HEK293 (cell line): Measurements from ENCODE around the gene TST.

Experiments used
- CTCF ChIA-PET: fragments of 350-600 bp; formaldehyde crosslinking; extraction: SDS; loops from one replicate; lab custom pipeline; 2021; ENCODE audit warnings: antibody characterized with exemption; lab: Yijun Ruan, JAX
- POLR2A ChIA-PET: fragments of 300-600 bp; formaldehyde crosslinking; extraction: SDS; loops from one replicate; lab custom pipeline; 2020; ENCODE audit warnings: antibody characterized with exemption, inconsistent platforms; lab: Yijun Ruan, JAX
- H3K27ac ChIP-seq: fragments of 200-500 bp; sonication (Bioruptor generic); 2 replicates; pipeline ENCODE4 v1.5.1; 2014; ENCODE audit warnings: low read depth, low read length, control low read depth, inconsistent platforms; ENCODE audit errors: extremely low read depth
- H3K36me3 ChIP-seq, 2 experiments: fragments of 200-500 bp in 1 of 2; sonication (Bioruptor generic) in 1 of 2; 1 replicate in 1 of 2; 2 replicates in 1 of 2; pipeline ENCODE4 v1.5.1; 2014 to 2017; ENCODE audit warnings: inconsistent platforms in 2 of 2, low read length in 2 of 2; ENCODE audit not compliant: control insufficient read depth in 2 of 2, insufficient read depth in 1 of 2
- H3K4me1 ChIP-seq: fragments of 200-500 bp; sonication (Bioruptor generic); 2 replicates; pipeline ENCODE4 v1.5.1; 2014; ENCODE audit warnings: mild to moderate bottlenecking, low read length, inconsistent platforms; ENCODE audit not compliant: control insufficient read depth, insufficient read depth
- H3K4me3 ChIP-seq: 2 replicates; pipeline ENCODE4 v1.5.1; 2011; ENCODE audit warnings: low read depth, mild to moderate bottlenecking, control low read depth, low read length, moderate library complexity
- H3K9me3 ChIP-seq: fragments of 200-500 bp; sonication (Bioruptor generic); 2 replicates; pipeline ENCODE4 v1.5.1; 2014; ENCODE audit warnings: low read depth, low read length, inconsistent platforms; ENCODE audit not compliant: control insufficient read depth, insufficient read depth
- IKZF3 ChIP-seq: fragments of 450-650 bp; IDR thresholded peaks from 2 replicates; pipeline ENCODE4 v1.5.0; 2018; ENCODE audit warnings: missing biosample characterization, mild to moderate bottlenecking, missing genetic modification characterization, moderate library complexity
- KLF10 ChIP-seq: fragments of 450-650 bp; IDR thresholded peaks from 2 replicates; pipeline ENCODE4 v1.5.1; 2018; ENCODE audit warnings: missing biosample characterization, mild to moderate bottlenecking, missing genetic modification characterization
- MEIS1 ChIP-seq: sonication (generic); formaldehyde crosslinking; IDR thresholded peaks from 2 replicates; pipeline ENCODE4 v1.8.1; 2022; ENCODE audit warnings: missing genetic modification reagents, mild to moderate bottlenecking, borderline replicate concordance
- REPIN1 ChIP-seq: fragments of 450-650 bp; formaldehyde crosslinking; IDR thresholded peaks from 2 replicates; pipeline ENCODE4 v1.5.1; 2017; ENCODE audit warnings: missing biosample characterization, missing genetic modification characterization, low read depth
- SCRT1 ChIP-seq: fragments of 450-650 bp; formaldehyde crosslinking; IDR thresholded peaks from 2 replicates; pipeline ENCODE4 v1.5.1; 2016; ENCODE audit warnings: missing biosample characterization, missing genetic modification characterization, borderline replicate concordance
- SCRT2 ChIP-seq: fragments of 450-650 bp; formaldehyde crosslinking; IDR thresholded peaks from 2 replicates; pipeline ENCODE4 v1.5.1; 2016; ENCODE audit warnings: missing biosample characterization, missing genetic modification characterization
- SETDB1 ChIP-seq: IDR thresholded peaks from one replicate; pipeline ENCODE4 v1.6.1; 2017; ENCODE audit warnings: mild to moderate bottlenecking, low read length, moderate library complexity, mixed read lengths; ENCODE audit not compliant: insufficient read length
- ZNF175 ChIP-seq: fragments of 450-650 bp; formaldehyde crosslinking; IDR thresholded peaks from 2 replicates; pipeline ENCODE4 v1.5.1; 2016; ENCODE audit warnings: missing biosample characterization, missing genetic modification characterization
- ZNF214 ChIP-seq: fragments of 450-650 bp; formaldehyde crosslinking; IDR thresholded peaks from 2 replicates; pipeline ENCODE4 v1.5.1; 2017; ENCODE audit warnings: missing biosample characterization, mild to moderate bottlenecking, missing genetic modification characterization, borderline replicate concordance
- ZNF248 ChIP-seq: fragments of 450-650 bp; formaldehyde crosslinking; IDR thresholded peaks from 2 replicates; pipeline ENCODE4 v1.5.1; 2017; ENCODE audit warnings: missing biosample characterization, missing genetic modification characterization
- ZNF274 ChIP-seq, 2 experiments: fragments of 200-500 bp in 1 of 2; fragments of 450-650 bp in 1 of 2; sonication (Bioruptor generic) in 1 of 2; formaldehyde crosslinking in 1 of 2; IDR thresholded peaks; 2 replicates each; pipeline versions ENCODE4 v1.5.1 to v1.6.1; 2014 to 2016; ENCODE audit warnings: borderline replicate concordance in 1 of 2, inconsistent platforms in 1 of 2, low read length in 1 of 2, missing biosample characterization in 1 of 2, missing genetic modification characterization in 1 of 2
- ZNF302 ChIP-seq: fragments of 450-650 bp; formaldehyde crosslinking; IDR thresholded peaks from 2 replicates; pipeline ENCODE4 v1.5.1; 2016; ENCODE audit warnings: missing biosample characterization, missing genetic modification characterization, low read depth
- ZNF391 ChIP-seq: fragments of 450-650 bp; formaldehyde crosslinking; IDR thresholded peaks from 2 replicates; pipeline ENCODE4 v1.5.1; 2016; ENCODE audit warnings: low read depth, missing biosample characterization, missing genetic modification characterization, borderline replicate concordance
- ZNF394 ChIP-seq: fragments of 450-650 bp; formaldehyde crosslinking; IDR thresholded peaks from 2 replicates; pipeline ENCODE4 v1.5.1; 2016; ENCODE audit warnings: missing biosample characterization, missing genetic modification characterization, mild to moderate bottlenecking, moderate library complexity, borderline replicate concordance
- ZNF426 ChIP-seq: fragments of 450-650 bp; formaldehyde crosslinking; IDR thresholded peaks from 2 replicates; pipeline ENCODE4 v1.5.1; 2017; ENCODE audit warnings: missing biosample characterization, missing genetic modification characterization, mild to moderate bottlenecking, inconsistent platforms, moderate library complexity
- ZNF664 ChIP-seq: fragments of 450-650 bp; formaldehyde crosslinking; IDR thresholded peaks from 2 replicates; pipeline ENCODE4 v1.5.1; 2016; ENCODE audit warnings: missing biosample characterization, missing genetic modification characterization
- ZNF677 ChIP-seq: fragments of 450-650 bp; IDR thresholded peaks from 2 replicates; pipeline ENCODE4 v1.5.0; 2018; ENCODE audit warnings: missing biosample characterization, mild to moderate bottlenecking, missing genetic modification characterization, moderate library complexity
- ZNF777 ChIP-seq: fragments of 450-650 bp; formaldehyde crosslinking; IDR thresholded peaks from 2 replicates; pipeline ENCODE4 v1.5.1; 2017; ENCODE audit warnings: missing biosample characterization, missing genetic modification characterization, borderline replicate concordance
- ZNF830 ChIP-seq: fragments of 450-650 bp; IDR thresholded peaks from 2 replicates; pipeline ENCODE4 v1.5.0; 2018; ENCODE audit warnings: missing biosample characterization, missing genetic modification characterization, low read depth, mild to moderate bottlenecking, moderate library complexity
- ZSCAN16 ChIP-seq: fragments of 450-650 bp; formaldehyde crosslinking; IDR thresholded peaks from 2 replicates; pipeline ENCODE4 v1.5.1; 2016; ENCODE audit warnings: missing biosample characterization, missing genetic modification characterization
- TF ChIP-seq, protein P1 (sequence below): fragments of 450-650 bp; formaldehyde crosslinking; IDR thresholded peaks from 2 replicates; pipeline ENCODE4 v1.5.1; 2016; ENCODE audit warnings: missing biosample characterization, missing genetic modification characterization
- TF ChIP-seq, protein P2 (sequence below): fragments of 450-650 bp; formaldehyde crosslinking; IDR thresholded peaks from 2 replicates; pipeline ENCODE4 v1.5.1; 2016; ENCODE audit warnings: missing biosample characterization, missing genetic modification characterization

Gene TST

DNA sequence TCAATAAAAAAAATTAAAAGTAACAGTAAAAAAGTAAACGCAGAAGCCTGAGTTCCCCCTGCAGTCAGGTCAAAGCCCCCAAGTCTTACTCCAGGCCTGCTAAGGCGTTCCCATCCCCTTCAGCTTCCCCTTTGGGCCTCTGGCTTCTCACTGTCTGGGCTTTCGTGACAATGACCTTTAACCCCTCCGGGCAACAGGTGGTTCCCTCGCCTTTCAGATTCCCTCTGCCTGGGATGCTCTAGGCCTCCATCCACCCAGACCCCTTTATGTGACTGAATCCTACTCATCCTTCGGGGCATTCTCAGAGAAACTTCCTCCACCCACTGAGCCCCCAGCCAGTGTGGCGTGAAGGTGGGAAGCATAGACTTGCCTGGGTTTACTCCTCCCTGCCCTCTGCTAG, 8.3 kb upstream of the TST start:
- TF ChIP-seq ZNF274 (IDR thresholded peaks at IDR 0.05; ENCODE audit: low read length): no peak
- no peak for TF ChIP-seq ZNF274 (tag by site-specific recombination; IDR thresholded peaks at IDR 0.05; ENCODE audit: borderline replicate concordance)
- TF ChIP-seq SCRT1 (tag by site-specific recombination): 0 out of 2 replicates have a peak, but pooled peaks have one; percentile 37
- peak; percentile 91 for TF ChIP-seq SCRT2
- no peaks in the 10 kb centered on the region for H3K4me1 ChIP-seq
- ChIA-PET POLR2A (interaction anchor here (2.2 kb wide), 1 partner anchor 9 kb away, joined by 9 read pairs; the partner anchor contains the start of genes MPST and TST), CTCF (interaction anchor here (2.2 kb wide), 1 partner anchor 16 kb away, joined by 14 read pairs; no protein-coding TSS in a partner anchor)
- H3K4me3 ChIP-seq: no peak overlapping the region
- no peaks in the 10 kb centered on the region for H3K9me3 ChIP-seq
- no peak overlapping the region for H3K27ac ChIP-seq
- peaks cover 15 to 63% of the 10 kb centered on the region in 2 experiments for H3K36me3 ChIP-seq

DNA sequence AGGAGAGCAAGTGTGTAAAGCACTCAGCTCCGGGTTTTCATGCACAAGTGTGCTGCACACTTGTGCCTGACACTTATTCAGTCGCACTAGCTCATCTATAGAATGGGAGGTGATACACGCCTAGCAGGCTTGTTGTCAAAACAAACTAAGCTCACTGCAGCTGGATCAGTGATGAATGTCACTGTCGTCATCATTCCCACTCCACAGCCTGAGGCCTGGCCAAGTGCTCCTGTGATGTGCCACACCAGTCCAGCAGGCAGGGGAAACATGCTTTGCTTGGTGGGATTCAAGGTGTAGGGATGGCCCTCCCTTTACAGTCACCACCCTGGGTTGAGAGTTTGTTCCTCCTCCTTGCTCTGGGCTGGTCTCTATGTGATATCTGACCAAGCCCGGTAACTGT, 7.1 kb upstream of the TST start:
- no peak for TF ChIP-seq ZNF830 (tag by site-specific recombination)
- no peak for TF ChIP-seq SCRT1 (tag by site-specific recombination)
- TF ChIP-seq ZNF391 (tag by site-specific recombination): no peak
- TF ChIP-seq ZNF394 (tag by site-specific recombination): no peak
- no peak for TF ChIP-seq ZNF777 (tag by site-specific recombination)
- no peak for TF ChIP-seq ZNF175
- TF ChIP-seq, protein P1, sequence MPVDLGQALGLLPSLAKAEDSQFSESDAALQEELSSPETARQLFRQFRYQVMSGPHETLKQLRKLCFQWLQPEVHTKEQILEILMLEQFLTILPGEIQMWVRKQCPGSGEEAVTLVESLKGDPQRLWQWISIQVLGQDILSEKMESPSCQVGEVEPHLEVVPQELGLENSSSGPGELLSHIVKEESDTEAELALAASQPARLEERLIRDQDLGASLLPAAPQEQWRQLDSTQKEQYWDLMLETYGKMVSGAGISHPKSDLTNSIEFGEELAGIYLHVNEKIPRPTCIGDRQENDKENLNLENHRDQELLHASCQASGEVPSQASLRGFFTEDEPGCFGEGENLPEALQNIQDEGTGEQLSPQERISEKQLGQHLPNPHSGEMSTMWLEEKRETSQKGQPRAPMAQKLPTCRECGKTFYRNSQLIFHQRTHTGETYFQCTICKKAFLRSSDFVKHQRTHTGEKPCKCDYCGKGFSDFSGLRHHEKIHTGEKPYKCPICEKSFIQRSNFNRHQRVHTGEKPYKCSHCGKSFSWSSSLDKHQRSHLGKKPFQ (tag by site-specific recombination): no peak
- no peak for TF ChIP-seq ZNF248 (tag by site-specific recombination)
- no peak for TF ChIP-seq IKZF3 (tag by site-specific recombination)
- no peak for TF ChIP-seq ZNF664 (tag by site-specific recombination)
- TF ChIP-seq, protein P2, sequence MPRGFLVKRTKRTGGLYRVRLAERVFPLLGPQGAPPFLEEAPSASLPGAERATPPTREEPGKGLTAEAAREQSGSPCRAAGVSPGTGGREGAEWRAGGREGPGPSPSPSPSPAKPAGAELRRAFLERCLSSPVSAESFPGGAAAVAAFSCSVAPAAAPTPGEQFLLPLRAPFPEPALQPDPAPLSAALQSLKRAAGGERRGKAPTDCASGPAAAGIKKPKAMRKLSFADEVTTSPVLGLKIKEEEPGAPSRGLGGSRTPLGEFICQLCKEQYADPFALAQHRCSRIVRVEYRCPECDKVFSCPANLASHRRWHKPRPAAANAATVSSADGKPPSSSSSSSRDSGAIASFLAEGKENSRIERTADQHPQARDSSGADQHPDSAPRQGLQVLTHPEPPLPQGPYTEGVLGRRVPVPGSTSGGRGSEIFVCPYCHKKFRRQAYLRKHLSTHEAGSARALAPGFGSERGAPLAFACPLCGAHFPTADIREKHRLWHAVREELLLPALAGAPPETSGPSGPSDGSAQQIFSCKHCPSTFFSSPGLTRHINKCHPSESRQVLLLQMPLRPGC: no peak
- no peak for TF ChIP-seq ZNF426 (tag by site-specific recombination)
- TF ChIP-seq ZNF214 (tag by site-specific recombination): no peak
- TF ChIP-seq ZNF677: no peak
- no peak for TF ChIP-seq ZNF302
- no peak for TF ChIP-seq REPIN1
- TF ChIP-seq SETDB1: no peak
- no peak for TF ChIP-seq MEIS1 (CRISPR knock-in tag)
- no peak for TF ChIP-seq KLF10 (tag by site-specific recombination)
- no peak for TF ChIP-seq ZSCAN16 (tag by site-specific recombination)
- Histone ChIP-seq H3K27ac (no peak overlapping the region), H3K4me1 (no peaks in the 10 kb centered on the region), H3K36me3 (peaks cover 15 to 63% of the 10 kb centered on the region in 2 experiments), H3K4me3 (no peak overlapping the region), H3K9me3 (no peaks in the 10 kb centered on the region)
- ChIA-PET POLR2A (interaction anchor here (2.2 kb wide), 1 partner anchor 8 kb away, joined by 9 read pairs; the partner anchor contains the start of genes MPST and TST), CTCF (interaction anchor here (0.7 to 1.4 kb wide), 5 partner anchors 12 to 265 kb away, joined by 3 to 4 read pairs (median 4); no protein-coding TSS in a partner anchor)
